ENCODE data around the gene EPB41. TPM values are rescaled to one million over a fixed set of nuclear protein-coding genes. Genes with fewer than 3 reads are reported as not detected.

The EPB41 gene
- total and polyA plus RNA-seq, 4 donors: 10.7 to 189 (median 38.1) TPM

DNA sequence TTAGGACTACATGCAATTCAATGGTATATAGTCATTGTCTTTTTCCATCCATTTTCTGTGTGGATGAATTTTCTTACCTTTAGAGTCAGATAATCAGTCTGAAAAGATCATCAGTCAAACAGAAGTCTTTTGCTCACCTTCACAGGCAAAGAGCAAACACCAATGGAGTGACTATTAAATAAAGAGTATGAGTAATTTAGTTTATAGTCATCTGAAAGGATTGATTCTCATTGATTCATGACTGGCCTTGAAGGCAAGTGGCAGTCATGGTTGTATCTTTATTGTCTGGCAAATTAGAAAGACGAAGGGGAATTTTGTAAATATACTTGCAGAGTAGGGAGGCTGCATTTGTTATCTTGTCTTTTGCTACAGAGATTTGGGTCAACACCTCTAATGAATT is 89.9 kb downstream of the EPB41 start:
- no peaks in the 10 kb centered on the region for H3K27me3 ChIP-seq (ENCODE audit: control insufficient read depth in 4 of 4, insufficient read depth in 4 of 4, low read length in 3 of 4)
- WGBS: 94% methylated on average over 1 of the region's 1 CpG
- H3K9me3 ChIP-seq (ENCODE audit: control insufficient read depth in 4 of 4, low read length in 3 of 4): no peaks in the 10 kb centered on the region
- H3K36me3 ChIP-seq (ENCODE audit: control insufficient read depth in 4 of 4, insufficient read depth in 3 of 4, low read depth in 1 of 4, low read length in 3 of 4): peaks cover 0 to 4% (median 2%) of the 10 kb centered on the region in 4 donors
- DNase-seq (ENCODE audit: low spot score): no peak
- TF ChIP-seq HNF4G (IDR thresholded peaks at IDR 0.05) (no peak), HNF4A (conservative IDR thresholded peaks at IDR 0.05) (no peak), TAF1 (conservative IDR thresholded peaks at IDR 0.05) (no peak)
- TF ChIP-seq, protein P1, sequence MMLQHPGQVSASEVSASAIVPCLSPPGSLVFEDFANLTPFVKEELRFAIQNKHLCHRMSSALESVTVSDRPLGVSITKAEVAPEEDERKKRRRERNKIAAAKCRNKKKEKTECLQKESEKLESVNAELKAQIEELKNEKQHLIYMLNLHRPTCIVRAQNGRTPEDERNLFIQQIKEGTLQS (IDR thresholded peaks at IDR 0.05): no peak
- no peaks in the 10 kb centered on the region for H3K4me1 ChIP-seq (ENCODE audit: control insufficient read depth in 4 of 4, insufficient read depth in 4 of 4, low read length in 3 of 4)
- H3K27ac ChIP-seq (ENCODE audit: low read depth in 1 of 2, low read length in 2 of 2): no peak overlapping the region
- H3K4me3 ChIP-seq (ENCODE audit: low read depth in 1 of 3, low read length in 3 of 3): no peak overlapping the region
- no peak overlapping the region for H3K9ac ChIP-seq (ENCODE audit: low read depth in 1 of 2, low read length in 2 of 2)

DNA sequence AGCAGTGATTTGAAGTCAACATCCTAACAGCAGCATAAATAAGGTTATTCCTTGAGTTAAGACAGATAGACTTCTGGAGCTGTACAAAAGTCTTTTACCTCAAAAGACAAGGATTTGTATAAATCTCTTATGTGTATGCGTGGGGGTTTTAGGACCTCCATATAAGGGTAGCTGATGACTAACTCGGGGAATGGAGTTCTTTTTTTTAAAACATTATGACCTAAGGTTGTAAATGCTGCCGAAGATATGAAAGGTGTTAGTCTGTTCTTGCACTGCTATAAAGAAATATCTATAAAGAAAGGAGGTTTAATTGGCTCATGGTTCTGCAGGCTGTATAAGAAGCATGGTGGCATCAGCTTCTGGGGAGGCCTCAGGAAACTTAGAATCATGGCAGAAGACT is 90.4 kb downstream of the EPB41 start:
- Histone ChIP-seq H3K27me3 (ENCODE audit: control insufficient read depth in 4 of 4, insufficient read depth in 4 of 4, low read length in 3 of 4) (no peaks in the 10 kb centered on the region), H3K9me3 (ENCODE audit: control insufficient read depth in 4 of 4, low read length in 3 of 4) (no peaks in the 10 kb centered on the region), H3K27ac (ENCODE audit: low read depth in 1 of 2, low read length in 2 of 2) (no peak overlapping the region), H3K9ac (ENCODE audit: low read depth in 1 of 2, low read length in 2 of 2) (no peak overlapping the region), H3K4me1 (ENCODE audit: control insufficient read depth in 4 of 4, insufficient read depth in 4 of 4, low read length in 3 of 4) (no peaks in the 10 kb centered on the region), H3K36me3 (ENCODE audit: control insufficient read depth in 4 of 4, insufficient read depth in 3 of 4, low read depth in 1 of 4, low read length in 3 of 4) (peaks cover 0 to 4% (median 2%) of the 10 kb centered on the region in 4 donors), H3K4me3 (ENCODE audit: low read depth in 1 of 3, low read length in 3 of 3) (no peak overlapping the region)
- no peak for DNase-seq (ENCODE audit: low spot score)
- no peak for TF ChIP-seq FOXA2 (IDR thresholded peaks at IDR 0.05)
- TF ChIP-seq GABPA (IDR thresholded peaks at IDR 0.05 in 1 of 2, conservative IDR thresholded peaks at IDR 0.05 in 1 of 2): no peak
- no peak for TF ChIP-seq HNF4A (conservative IDR thresholded peaks at IDR 0.05)
- TF ChIP-seq RAD21 (IDR thresholded peaks at IDR 0.05): no peak
- TF ChIP-seq RXRA (IDR thresholded peaks at IDR 0.05): no peak
- TF ChIP-seq, protein P2, sequence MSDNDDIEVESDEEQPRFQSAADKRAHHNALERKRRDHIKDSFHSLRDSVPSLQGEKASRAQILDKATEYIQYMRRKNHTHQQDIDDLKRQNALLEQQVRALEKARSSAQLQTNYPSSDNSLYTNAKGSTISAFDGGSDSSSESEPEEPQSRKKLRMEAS (IDR thresholded peaks at IDR 0.05): no peak
- TF ChIP-seq EGR1 (IDR thresholded peaks at IDR 0.05; ENCODE audit: low read depth in 2 of 2): no peak
- no peak for TF ChIP-seq NR2F2 (IDR thresholded peaks at IDR 0.05)
- no peak for TF ChIP-seq SP1 (IDR thresholded peaks at IDR 0.05)
- TF ChIP-seq, protein P3, sequence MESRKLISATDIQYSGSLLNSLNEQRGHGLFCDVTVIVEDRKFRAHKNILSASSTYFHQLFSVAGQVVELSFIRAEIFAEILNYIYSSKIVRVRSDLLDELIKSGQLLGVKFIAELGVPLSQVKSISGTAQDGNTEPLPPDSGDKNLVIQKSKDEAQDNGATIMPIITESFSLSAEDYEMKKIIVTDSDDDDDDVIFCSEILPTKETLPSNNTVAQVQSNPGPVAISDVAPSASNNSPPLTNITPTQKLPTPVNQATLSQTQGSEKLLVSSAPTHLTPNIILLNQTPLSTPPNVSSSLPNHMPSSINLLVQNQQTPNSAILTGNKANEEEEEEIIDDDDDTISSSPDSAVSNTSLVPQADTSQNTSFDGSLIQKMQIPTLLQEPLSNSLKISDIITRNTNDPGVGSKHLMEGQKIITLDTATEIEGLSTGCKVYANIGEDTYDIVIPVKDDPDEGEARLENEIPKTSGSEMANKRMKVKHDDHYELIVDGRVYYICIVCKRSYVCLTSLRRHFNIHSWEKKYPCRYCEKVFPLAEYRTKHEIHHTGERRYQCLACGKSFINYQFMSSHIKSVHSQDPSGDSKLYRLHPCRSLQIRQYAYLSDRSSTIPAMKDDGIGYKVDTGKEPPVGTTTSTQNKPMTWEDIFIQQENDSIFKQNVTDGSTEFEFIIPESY (IDR thresholded peaks at IDR 0.05): no peak
- TF ChIP-seq JUND (IDR thresholded peaks at IDR 0.05): no peak
- 94% methylated on average over 3 of the region's 3 CpGs for WGBS

DNA sequence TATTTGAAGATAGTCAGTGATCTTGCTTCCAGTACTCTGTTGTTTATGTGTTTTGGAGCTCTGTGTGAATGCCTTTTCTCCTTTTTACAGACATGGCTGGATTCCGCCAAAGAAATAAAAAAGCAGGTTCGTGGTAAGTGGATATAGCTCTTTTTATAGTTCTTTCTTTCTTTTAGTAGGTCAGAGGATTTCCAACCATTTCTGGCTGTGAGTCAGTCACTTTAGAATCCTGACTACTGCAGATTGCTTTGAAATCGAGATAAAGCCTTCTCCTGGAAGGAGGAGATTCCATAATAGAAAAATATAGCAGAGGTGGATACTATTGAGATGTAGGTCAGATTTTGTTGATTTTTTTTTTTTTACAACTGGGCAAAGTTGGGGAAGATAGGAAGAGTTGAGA is 97.4 kb downstream of the EPB41 start:
- H3K4me3 ChIP-seq (ENCODE audit: low read depth in 1 of 3, low read length in 3 of 3): no peak overlapping the region
- no peaks in the 10 kb centered on the region for H3K4me1 ChIP-seq (ENCODE audit: control insufficient read depth in 4 of 4, insufficient read depth in 4 of 4, low read length in 3 of 4)
- TF ChIP-seq GABPA (IDR thresholded peaks at IDR 0.05 in 1 of 2, conservative IDR thresholded peaks at IDR 0.05 in 1 of 2): no peak
- TF ChIP-seq, protein P4, sequence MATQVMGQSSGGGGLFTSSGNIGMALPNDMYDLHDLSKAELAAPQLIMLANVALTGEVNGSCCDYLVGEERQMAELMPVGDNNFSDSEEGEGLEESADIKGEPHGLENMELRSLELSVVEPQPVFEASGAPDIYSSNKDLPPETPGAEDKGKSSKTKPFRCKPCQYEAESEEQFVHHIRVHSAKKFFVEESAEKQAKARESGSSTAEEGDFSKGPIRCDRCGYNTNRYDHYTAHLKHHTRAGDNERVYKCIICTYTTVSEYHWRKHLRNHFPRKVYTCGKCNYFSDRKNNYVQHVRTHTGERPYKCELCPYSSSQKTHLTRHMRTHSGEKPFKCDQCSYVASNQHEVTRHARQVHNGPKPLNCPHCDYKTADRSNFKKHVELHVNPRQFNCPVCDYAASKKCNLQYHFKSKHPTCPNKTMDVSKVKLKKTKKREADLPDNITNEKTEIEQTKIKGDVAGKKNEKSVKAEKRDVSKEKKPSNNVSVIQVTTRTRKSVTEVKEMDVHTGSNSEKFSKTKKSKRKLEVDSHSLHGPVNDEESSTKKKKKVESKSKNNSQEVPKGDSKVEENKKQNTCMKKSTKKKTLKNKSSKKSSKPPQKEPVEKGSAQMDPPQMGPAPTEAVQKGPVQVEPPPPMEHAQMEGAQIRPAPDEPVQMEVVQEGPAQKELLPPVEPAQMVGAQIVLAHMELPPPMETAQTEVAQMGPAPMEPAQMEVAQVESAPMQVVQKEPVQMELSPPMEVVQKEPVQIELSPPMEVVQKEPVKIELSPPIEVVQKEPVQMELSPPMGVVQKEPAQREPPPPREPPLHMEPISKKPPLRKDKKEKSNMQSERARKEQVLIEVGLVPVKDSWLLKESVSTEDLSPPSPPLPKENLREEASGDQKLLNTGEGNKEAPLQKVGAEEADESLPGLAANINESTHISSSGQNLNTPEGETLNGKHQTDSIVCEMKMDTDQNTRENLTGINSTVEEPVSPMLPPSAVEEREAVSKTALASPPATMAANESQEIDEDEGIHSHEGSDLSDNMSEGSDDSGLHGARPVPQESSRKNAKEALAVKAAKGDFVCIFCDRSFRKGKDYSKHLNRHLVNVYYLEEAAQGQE (IDR thresholded peaks at IDR 0.05): no peak
- TF ChIP-seq TAF1 (conservative IDR thresholded peaks at IDR 0.05): no peak
- no peak for TF ChIP-seq FOXA2 (IDR thresholded peaks at IDR 0.05)
- no peak for TF ChIP-seq RAD21 (IDR thresholded peaks at IDR 0.05)
- no peak for TF ChIP-seq HNF4G (IDR thresholded peaks at IDR 0.05)
- TF ChIP-seq, protein P1 (IDR thresholded peaks at IDR 0.05): no peak
- TF ChIP-seq JUND (IDR thresholded peaks at IDR 0.05): no peak
- TF ChIP-seq FOXA1 (IDR thresholded peaks at IDR 0.05): no peak
- no peak for TF ChIP-seq RXRA (IDR thresholded peaks at IDR 0.05)
- TF ChIP-seq, protein P3 (IDR thresholded peaks at IDR 0.05): no peak
- TF ChIP-seq, protein P2 (IDR thresholded peaks at IDR 0.05): no peak
- peaks cover 0 to 3% (median 0%) of the 10 kb centered on the region in 4 donors for H3K36me3 ChIP-seq (ENCODE audit: control insufficient read depth in 4 of 4, insufficient read depth in 3 of 4, low read depth in 1 of 4, low read length in 3 of 4)
- no peak for DNase-seq (ENCODE audit: low spot score)
- no peaks in the 10 kb centered on the region for H3K27me3 ChIP-seq (ENCODE audit: control insufficient read depth in 4 of 4, insufficient read depth in 4 of 4, low read length in 3 of 4)
- H3K27ac ChIP-seq (ENCODE audit: low read depth in 1 of 2, low read length in 2 of 2): no peak overlapping the region
- H3K9ac ChIP-seq (ENCODE audit: low read depth in 1 of 2, low read length in 2 of 2): no peak overlapping the region
- no peaks in the 10 kb centered on the region for H3K9me3 ChIP-seq (ENCODE audit: control insufficient read depth in 4 of 4, low read length in 3 of 4)
- 94% methylated on average over 3 of the region's 3 CpGs for WGBS

Data from liver (tissue), 9 donors.